K562 (cell line): ENCODE results near the gene CYP26A1. TPM values are rescaled to one million over a fixed set of nuclear protein-coding genes. Genes with fewer than 3 reads are reported as not detected.

Experiments
- ATAC-seq: fragments of 200-7000 bp; cut with Tn5 transposase; 3 replicates; pipeline ENCODE4 v1.9.1; 2020; ENCODE audit warnings: moderate library complexity
- BruUV-seq: library from RNA; stranded (reverse); fragments of 400-500 nt; replicated peaks from 2 replicates; lab custom pipeline; 2021; lab: Mats Ljungman, UMichigan
- CTCF ChIA-PET: fragments of 300-600 bp; formaldehyde crosslinking; extraction: SDS; loops from one replicate; lab custom pipeline; 2021; ENCODE audit warnings: low intra/inter-chr PET ratio; lab: Yijun Ruan, JAX
- POLR2A ChIA-PET: fragments of 300-600, 350-650 bp; sonication (Branson Sonifier 250); formaldehyde crosslinking; extraction: SDS; loops from one replicate; lab custom pipeline; 2021; ENCODE audit warnings: antibody characterized with exemption, inconsistent platforms; lab: Yijun Ruan, JAX
- DNase-seq, 4 experiments: peaks; one replicate each; pipeline versions ENCODE4 v3.0.0 to v3.0.0-alpha.2; 2011 to 2018; ENCODE audit warnings: low spot score in 3 of 4, mixed read lengths in 3 of 4; ENCODE audit errors: extremely low read depth in 1 of 4
- FAIRE-seq: peaks from 2 replicates; lab custom pipeline; 2011; peaks lifted over from hg19 to GRCh38; lab: Jason Lieb, UNC
- H2AFZ ChIP-seq: 2 replicates; pipeline ENCODE4 v1.6.0; 2011; ENCODE audit warnings: low read depth, low read length, control low read depth, inconsistent platforms
- H3K27ac ChIP-seq: fragments of 200-600 bp; 3 replicates; pipeline ENCODE4 v1.8.0; 2011; ENCODE audit warnings: low read depth, mild to moderate bottlenecking, control low read depth, inconsistent platforms, low read length, moderate library complexity, mixed read lengths; ENCODE audit errors: extremely low read depth
- H3K27me3 ChIP-seq, 2 experiments: fragments of 300-600 bp in 1 of 2; 2 replicates in 1 of 2; 3 replicates in 1 of 2; pipeline versions ENCODE4 v1.6.0 to v1.8.0; 2011; ENCODE audit warnings: inconsistent platforms in 2 of 2, low read length in 2 of 2, mild to moderate bottlenecking in 1 of 2, mixed read lengths in 1 of 2, moderate library complexity in 1 of 2; ENCODE audit not compliant: control insufficient read depth in 2 of 2, insufficient read depth in 2 of 2
- H3K36me3 ChIP-seq: fragments of 300-600 bp; 3 replicates; pipeline ENCODE4 v1.8.0; 2011; ENCODE audit warnings: mild to moderate bottlenecking, low read length, inconsistent platforms; ENCODE audit not compliant: control insufficient read depth, insufficient read depth
- H3K4me1 ChIP-seq, 2 experiments: fragments of 200-600 bp in 1 of 2; replicated peaks in 1 of 2; 2 replicates in 1 of 2; 3 replicates in 1 of 2; pipeline versions ENCODE4 v1.5.1 to v1.8.0; 2011; ENCODE audit warnings: inconsistent platforms in 2 of 2, low read length in 2 of 2, mild to moderate bottlenecking in 1 of 2, mixed read lengths in 1 of 2, moderate library complexity in 1 of 2; ENCODE audit not compliant: control insufficient read depth in 2 of 2, insufficient read depth in 2 of 2
- H3K4me2 ChIP-seq: 2 replicates; pipeline ENCODE4 v1.6.1; 2011; ENCODE audit warnings: low read length, control low read depth, inconsistent platforms, mixed read lengths; ENCODE audit not compliant: insufficient read depth
- H3K4me3 ChIP-seq: fragments of 200-600 bp; sonication (generic), shearing (Covaris generic); 2 replicates; pipeline ENCODE4 v1.5.1; 2016; ENCODE audit warnings: control low read depth, inconsistent platforms
- H3K79me2 ChIP-seq: fragments of 200-600 bp; 3 replicates; pipeline ENCODE4 v1.8.0; 2011; ENCODE audit warnings: low read length, inconsistent platforms; ENCODE audit not compliant: control insufficient read depth, insufficient read depth
- H3K9ac ChIP-seq, 2 experiments: 2 replicates each; pipeline versions ENCODE4 v1.6.0 to v1.6.1; 2011; ENCODE audit warnings: low read depth in 2 of 2, low read length in 2 of 2, control low read depth in 1 of 2, inconsistent platforms in 1 of 2, mild to moderate bottlenecking in 1 of 2, mixed read lengths in 1 of 2; ENCODE audit not compliant: insufficient read depth in 1 of 2
- H3K9me1 ChIP-seq: one replicate; pipeline ENCODE4 v1.6.0; 2011; ENCODE audit warnings: inconsistent platforms, mild to moderate bottlenecking, low read length, moderate library complexity; ENCODE audit not compliant: control insufficient read depth, insufficient read depth
- H3K9me3 ChIP-seq: replicated peaks from 2 replicates; pipeline ENCODE4 v1.5.1; 2011; ENCODE audit warnings: low read depth, low read length, inconsistent platforms; ENCODE audit not compliant: control insufficient read depth, insufficient read depth
- H4K20me1 ChIP-seq: replicated peaks from 2 replicates; pipeline ENCODE4 v1.6.1; 2011; ENCODE audit warnings: low read length, inconsistent platforms, mixed read lengths; ENCODE audit not compliant: control insufficient read depth, insufficient read depth
- HOXB6 ChIP-seq: fragments of 250-450 bp; sonication (Bioruptor Pico); IDR thresholded peaks from 2 replicates; pipeline ENCODE4 v1.5.1; 2022; ENCODE audit warnings: mild to moderate bottlenecking, borderline replicate concordance
- NKRF ChIP-seq: fragments of 450-650 bp; IDR thresholded peaks from 2 replicates; pipeline ENCODE4 v1.6.1; 2016; ENCODE audit warnings: borderline replicate concordance
- PHF20 ChIP-seq: fragments of 450-650 bp; IDR thresholded peaks from 2 replicates; pipeline ENCODE4 v1.6.1; 2018; ENCODE audit not compliant: partially characterized antibody
- SIX5 ChIP-seq, 2 experiments: IDR thresholded peaks; 2 replicates each; pipeline ENCODE4 v1.6.1; 2011; ENCODE audit warnings: low read length in 2 of 2, borderline replicate concordance in 1 of 2, low read depth in 1 of 2, mild to moderate bottlenecking in 1 of 2, moderate library complexity in 1 of 2; ENCODE audit not compliant: insufficient read depth in 1 of 2
- TBL1XR1 ChIP-seq, 2 experiments: IDR thresholded peaks; 2 replicates each; pipeline ENCODE4 v1.6.1; 2012; ENCODE audit warnings: improper control_type of control experiment in 2 of 2, low read length in 2 of 2, mild to moderate bottlenecking in 1 of 2
- TEAD4 ChIP-seq, 2 experiments: sonication (generic) in 1 of 2; formaldehyde crosslinking in 1 of 2; IDR thresholded peaks; 2 replicates each; pipeline versions ENCODE4 v1.6.1 to v1.8.0; 2012 to 2022; ENCODE audit warnings: borderline replicate concordance in 1 of 2, inconsistent platforms in 1 of 2, low read length in 1 of 2, mild to moderate bottlenecking in 1 of 2, missing genetic modification reagents in 1 of 2
- ZFP1 ChIP-seq: fragments of 450-650 bp; formaldehyde crosslinking; IDR thresholded peaks from 2 replicates; pipeline ENCODE4 v1.4.0; 2020; ENCODE audit warnings: mild to moderate bottlenecking, mixed read lengths
- ZNF407 ChIP-seq: fragments of 450-650 bp; IDR thresholded peaks from 2 replicates; pipeline ENCODE4 v1.6.1; 2016; ENCODE audit warnings: low read depth
- WGBS: fragments of 100-300 bp; shearing (Covaris generic); methylation state at CpG from one replicate; pipeline ENCODE4 v1.1.6; 2016; ENCODE audit warnings: low coverage, mixed read lengths; ENCODE audit not compliant: insufficient coverage; ENCODE audit errors: missing lambda C conversion rate; 5-methylcytosine and 5-hydroxymethylcytosine counted together
- in situ Hi-C: fragments of 300-500 bp; cut with MboI; formaldehyde crosslinking; loops from 4 replicates; pipeline ENCODE4 v1.15.0; 2018; ENCODE audit warnings: inconsistent platforms, mixed read lengths
- intact Hi-C: fragments of 100-400 bp; cut with micrococcal nuclease; formaldehyde crosslinking; loops from 2 replicates; pipeline ENCODE4 v1.14.2; 2022
- polyA plus RNA-seq, 8 experiments: library from polyadenylated mRNA; depleted of rRNA in 4 of 8; stranded (reverse) in 5 of 8; unstranded in 3 of 8; fragments of >200 nt; fragmentation: Nextera tagmentation in 2 of 8; fragmentation: Illumina TruSeq in 1 of 8; extraction: Ambion mirVana in 2 of 8; extraction: Trizol in 1 of 8; gene quantifications; 2 replicates each; pipeline versions ENCODE4 v1.2.1 to v1.2.3, GENCODE V29; 2011 to 2014; ENCODE audit warnings: inconsistent platforms in 1 of 8, missing spikeins in 1 of 8
- total RNA-seq, 7 experiments: library from RNA; depleted of rRNA in 6 of 7; stranded (reverse); fragments of >200 nt in 6 of 7; fragmentation: Illumina TruSeq in 2 of 7; extraction: Trizol in 2 of 7; gene quantifications; 2 replicates each; pipeline versions ENCODE4 v1.2.1 to v1.2.3, GENCODE V29; 2011 to 2021; ENCODE audit warnings: low replicate concordance in 1 of 7
- TF ChIP-seq, protein P1 (sequence below): fragments of 250-450 bp; sonication (Bioruptor Pico); IDR thresholded peaks from 2 replicates; pipeline ENCODE4 v1.8.0; 2021; ENCODE audit warnings: mild to moderate bottlenecking, moderate library complexity

The CYP26A1 gene
- total and polyA plus RNA-seq, 9 of the 15 experiments (the other 6 are each of a cell fraction or from before 2014, with no cell fraction given): 0.11 to 5.1 (median 1.6) TPM

GRCh38 chr10:93054486-93054885 lies 19.2 kb upstream of the CYP26A1 start (continued):
- TF ChIP-seq, protein P1, sequence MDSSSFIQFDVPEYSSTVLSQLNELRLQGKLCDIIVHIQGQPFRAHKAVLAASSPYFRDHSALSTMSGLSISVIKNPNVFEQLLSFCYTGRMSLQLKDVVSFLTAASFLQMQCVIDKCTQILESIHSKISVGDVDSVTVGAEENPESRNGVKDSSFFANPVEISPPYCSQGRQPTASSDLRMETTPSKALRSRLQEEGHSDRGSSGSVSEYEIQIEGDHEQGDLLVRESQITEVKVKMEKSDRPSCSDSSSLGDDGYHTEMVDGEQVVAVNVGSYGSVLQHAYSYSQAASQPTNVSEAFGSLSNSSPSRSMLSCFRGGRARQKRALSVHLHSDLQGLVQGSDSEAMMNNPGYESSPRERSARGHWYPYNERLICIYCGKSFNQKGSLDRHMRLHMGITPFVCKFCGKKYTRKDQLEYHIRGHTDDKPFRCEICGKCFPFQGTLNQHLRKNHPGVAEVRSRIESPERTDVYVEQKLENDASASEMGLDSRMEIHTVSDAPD (CRISPR knock-in tag): no peak
- TF ChIP-seq HOXB6 (no peak), SIX5 (IDR thresholded peaks at IDR 0.05; ENCODE audit: borderline replicate concordance in 1 of 2, insufficient read depth in 1 of 2, low read depth in 1 of 2, low read length in 2 of 2) (no peak), ZFP1 (no peak)

DNA sequence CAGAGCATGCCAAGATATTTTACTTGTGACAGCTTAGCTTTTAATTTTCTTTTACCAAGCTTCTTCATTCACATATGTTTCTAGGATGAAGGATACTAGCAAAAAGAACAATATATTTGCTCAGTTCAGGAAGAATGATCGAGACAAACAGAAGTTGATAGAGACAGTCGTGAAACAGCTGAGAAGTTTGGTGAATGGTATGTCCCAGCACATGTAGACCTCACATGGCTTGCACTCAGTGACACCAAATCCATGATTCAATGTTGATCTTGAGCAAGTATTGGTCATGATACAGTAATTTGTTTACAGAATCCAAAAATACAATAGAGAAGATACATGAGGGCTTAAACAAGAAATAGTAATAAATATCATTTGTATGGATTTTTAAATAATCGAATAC lies 15.6 kb upstream of the CYP26A1 start:
- Histone ChIP-seq H3K9me1 (no peaks in the 10 kb centered on the region), H3K9ac (no peak overlapping the region), H4K20me1 (no peaks in the 10 kb centered on the region), H3K79me2 (no peaks in the 10 kb centered on the region), H2AFZ (no peak overlapping the region), H3K36me3 (peaks cover 26% of the 10 kb centered on the region; the same call in 2 of the 3 replicates), H3K27ac (no peak overlapping the region), H3K4me2 (no peak overlapping the region), H3K4me1 (no peaks in the 10 kb centered on the region; a peak in 1 of 5 replicates), H3K4me3 (no peak overlapping the region), H3K9me3 (peaks cover 6% of the 10 kb centered on the region; the same call in 1 of the 2 replicates), H3K27me3 (no peaks in the 10 kb centered on the region)
- no TSS peak for BruUV-seq
- FAIRE-seq (no peak), ATAC-seq (no peak), DNase-seq (no peak)
- intact Hi-C loops: no loop called here
- WGBS: 100% methylated on average over 3 of the region's 3 CpGs
- CTCF ChIA-PET: no interaction called here
- POLR2A ChIA-PET: interaction anchor here (0.6 kb wide), 1 partner anchor 1332 kb away, joined by 3 read pairs; no protein-coding TSS in a partner anchor
- in situ Hi-C loops: no loop called here
- TF ChIP-seq TBL1XR1 (IDR thresholded peaks at IDR 0.05; ENCODE audit: low read length in 2 of 2) (no peak), ZNF407 (no peak), NKRF (no peak), TEAD4 (IDR thresholded peaks at IDR 0.05; ENCODE audit: low read length) (no peak), TEAD4 (CRISPR knock-in tag; IDR thresholded peaks at IDR 0.05; ENCODE audit: borderline replicate concordance) (no peak), PHF20 (no peak)
